Measurements from ENCODE around the gene MAP4K5.
"Not testable (repeated sequence)": the region's sequence is repeated elsewhere in the genome, so short reads cannot be mapped to it uniquely, and the experiment has no call there.

The MAP4K5 gene

GRCh38 chr14:50531595-50532501, 521 bp downstream of the MAP4K5 start:
- DNase-seq: peak; percentile 18

- no peak for DNase-seq
Observed at GRCh38 chr14:50530794-50531365, 1.5 kb downstream of the MAP4K5 start.

- no peak for DNase-seq
Observed at GRCh38 chr14:50530358-50530757, 2.0 kb downstream of the MAP4K5 start.

GRCh38 chr14:50529288-50530179, 2.8 kb downstream of the MAP4K5 start:
- no peak for DNase-seq

- no peak for DNase-seq
Observed at GRCh38 chr14:50528000-50528399, 4.4 kb downstream of the MAP4K5 start.

GRCh38 chr14:50524731-50525515, 7.4 kb downstream of the MAP4K5 start:
- no peak for DNase-seq

GRCh38 chr14:50524060-50524459, 8.3 kb downstream of the MAP4K5 start:
- DNase-seq: no peak

GRCh38 chr14:50523271-50524041, 8.9 kb downstream of the MAP4K5 start:
- DNase-seq: no peak

- DNase-seq: peak; percentile 3
Observed at GRCh38 chr14:50521912-50522341, 10.4 kb downstream of the MAP4K5 start.

- DNase-seq: no peak
Observed at GRCh38 chr14:50520947-50521815, 11.2 kb downstream of the MAP4K5 start.

- no peak for DNase-seq
Observed at GRCh38 chr14:50516091-50516490, 16.3 kb downstream of the MAP4K5 start.

GRCh38 chr14:50512463-50512862, 19.9 kb downstream of the MAP4K5 start:
- DNase-seq: no peak

- no peak for DNase-seq
Observed at GRCh38 chr14:50510157-50510556, 22.2 kb downstream of the MAP4K5 start.

- not testable (repeated sequence) for DNase-seq
Observed at GRCh38 chr14:50507078-50507477, 25.3 kb downstream of the MAP4K5 start.

GRCh38 chr14:50501642-50502041, 30.7 kb downstream of the MAP4K5 start:
- DNase-seq: no peak

GRCh38 chr14:50497351-50497750, 35.0 kb downstream of the MAP4K5 start:
- DNase-seq: no peak

- no peak for DNase-seq
Observed at GRCh38 chr14:50489851-50490250, 42.5 kb downstream of the MAP4K5 start.

- no peak for DNase-seq
Observed at GRCh38 chr14:50488521-50488920, 43.8 kb downstream of the MAP4K5 start.

GRCh38 chr14:50479041-50479440, 53.3 kb downstream of the MAP4K5 start:
- DNase-seq: no peak

GRCh38 chr14:50477760-50478159, 54.6 kb downstream of the MAP4K5 start:
- DNase-seq: no peak

- DNase-seq: no peak
Observed at GRCh38 chr14:50476134-50476533, 56.2 kb downstream of the MAP4K5 start.
